CD14-positive monocyte (primary cell): ENCODE results near the gene TTC7B. TPM values are rescaled to one million over a fixed set of nuclear protein-coding genes. Genes with fewer than 3 reads are reported as not detected.

Experiments
- DNase-seq, 3 donors: peaks; one replicate each; pipeline ENCODE4 v3.0.0-alpha.2; 2011 to 2022
- H2AFZ ChIP-seq: 2 replicates; pipeline ENCODE4 v1.6.0; 2012; ENCODE audit warnings: mild to moderate bottlenecking, low read depth, low read length, inconsistent platforms; ENCODE audit not compliant: insufficient read depth, poor library complexity, severe bottlenecking
- H3K27ac ChIP-seq, 2 donors: 1 replicate in 1 of 2; 2 replicates in 1 of 2; pipeline ENCODE4 v1.5.1; 2012 to 2013; ENCODE audit warnings: low read length in 2 of 2, control low read depth in 1 of 2, inconsistent platforms in 1 of 2, low read depth in 1 of 2, mild to moderate bottlenecking in 1 of 2
- H3K27me3 ChIP-seq, 2 donors: one replicate each; pipeline versions ENCODE4 v1.6.0 to v1.6.1; 2011 to 2013; ENCODE audit warnings: low read length in 2 of 2; ENCODE audit not compliant: control insufficient read depth in 2 of 2, insufficient read depth in 2 of 2
- H3K36me3 ChIP-seq, 2 donors: replicated peaks in 1 of 2; 1 replicate in 1 of 2; 2 replicates in 1 of 2; pipeline versions ENCODE4 v1.5.1 to v1.6.1; 2012 to 2013; ENCODE audit warnings: low read length in 2 of 2, control low read depth in 1 of 2, inconsistent platforms in 1 of 2, mild to moderate bottlenecking in 1 of 2; ENCODE audit not compliant: insufficient read depth in 2 of 2, control insufficient read depth in 1 of 2
- H3K4me1 ChIP-seq, 2 donors: 1 replicate in 1 of 2; 2 replicates in 1 of 2; pipeline versions ENCODE4 v1.5.1 to v1.6.1; 2012 to 2013; ENCODE audit warnings: low read length in 2 of 2, control low read depth in 1 of 2, inconsistent platforms in 1 of 2, mild to moderate bottlenecking in 1 of 2, moderate library complexity in 1 of 2; ENCODE audit not compliant: insufficient read depth in 2 of 2, control insufficient read depth in 1 of 2
- H3K4me2 ChIP-seq: replicated peaks from 2 replicates; pipeline ENCODE3; 2012; ENCODE audit warnings: low read length, moderate library complexity, mild to moderate bottlenecking; ENCODE audit not compliant: poor library complexity, severe bottlenecking; ENCODE audit errors: extremely low read depth
- H3K4me3 ChIP-seq, 3 experiments: fragments of 200-600 bp in 1 of 3; sonication (generic) in 1 of 3; replicated peaks in 1 of 3; 1 replicate in 2 of 3; 2 replicates in 1 of 3; pipeline ENCODE4 v1.5.1; 2011 to 2013; ENCODE audit warnings: low read length in 3 of 3, mild to moderate bottlenecking in 3 of 3, control low read depth in 2 of 3, low read depth in 2 of 3, inconsistent platforms in 1 of 3, moderate library complexity in 1 of 3
- H3K79me2 ChIP-seq: 2 replicates; pipeline ENCODE4 v1.6.0; 2012; ENCODE audit warnings: mild to moderate bottlenecking, control low read depth, inconsistent platforms, low read length, moderate library complexity; ENCODE audit not compliant: insufficient read depth
- H3K9ac ChIP-seq: 2 replicates; pipeline ENCODE4 v1.6.0; 2017; ENCODE audit warnings: low read length, mild to moderate bottlenecking; ENCODE audit not compliant: insufficient read depth, poor library complexity, severe bottlenecking
- H3K9me3 ChIP-seq, 2 donors: replicated peaks in 1 of 2; 1 replicate in 1 of 2; 2 replicates in 1 of 2; pipeline versions ENCODE4 v1.5.1 to v1.6.1; 2012 to 2013; ENCODE audit warnings: low read length in 2 of 2, control low read depth in 1 of 2; ENCODE audit not compliant: control insufficient read depth in 1 of 2, insufficient read depth in 1 of 2
- H4K20me1 ChIP-seq: 2 replicates; pipeline ENCODE4 v1.6.0; 2012; ENCODE audit warnings: mild to moderate bottlenecking, low read length, control low read depth, moderate library complexity; ENCODE audit not compliant: insufficient read depth
- H3K27ac Mint-ChIP-seq, 7 donors: one replicate each; pipeline ENCODE4 v1.8.0; 2020; ENCODE audit warnings: mild to moderate bottlenecking in 7 of 7, mixed read lengths in 7 of 7, moderate library complexity in 6 of 7, inconsistent platforms in 2 of 7
- H3K27me3 Mint-ChIP-seq, 3 donors: one replicate each; pipeline ENCODE4 v1.8.0; 2021 to 2022; ENCODE audit warnings: low read depth in 3 of 3, mild to moderate bottlenecking in 3 of 3, mixed read lengths in 3 of 3, moderate library complexity in 3 of 3, inconsistent platforms in 1 of 3
- H3K36me3 Mint-ChIP-seq, 2 donors: one replicate each; pipeline ENCODE4 v1.8.0; 2020; ENCODE audit warnings: mixed read lengths in 2 of 2, inconsistent platforms in 1 of 2, mild to moderate bottlenecking in 1 of 2
- H3K4me1 Mint-ChIP-seq: one replicate; pipeline ENCODE4 v1.8.0; 2020; ENCODE audit warnings: mild to moderate bottlenecking, mixed read lengths
- H3K4me3 Mint-ChIP-seq, 2 donors: one replicate each; pipeline ENCODE4 v1.8.0; 2020; ENCODE audit warnings: mild to moderate bottlenecking in 2 of 2, mixed read lengths in 2 of 2, moderate library complexity in 1 of 2
- H3K9me3 Mint-ChIP-seq, 7 donors: one replicate each; pipeline ENCODE4 v1.8.0; 2020 to 2022; ENCODE audit warnings: mixed read lengths in 7 of 7, mild to moderate bottlenecking in 6 of 7, moderate library complexity in 6 of 7, inconsistent platforms in 2 of 7
- CTCF ChIP-seq: fragments of 200-600 bp; IDR thresholded peaks from one replicate; pipeline ENCODE4 v1.8.0; 2022; ENCODE audit warnings: antibody characterized with exemption, mild to moderate bottlenecking
- WGBS: methylation state at CpG from one replicate; pipeline ENCODE4 v1.1.5; 2013; ENCODE audit warnings: missing lambda C conversion rate; ENCODE audit not compliant: insufficient coverage; 5-methylcytosine and 5-hydroxymethylcytosine counted together
- intact Hi-C, 2 donors: fragments of 100-400 bp; cut with micrococcal nuclease; formaldehyde crosslinking; loops; one replicate each; pipeline versions ENCODE4 v1.15.0 to v1.15.1; 2023
- polyA plus RNA-seq, 3 donors: library from polyadenylated mRNA; depleted of rRNA in 1 of 3; unstranded in 2 of 3; stranded (reverse) in 1 of 3; fragments of 300-500 nt in 2 of 3; fragments of >200 nt in 1 of 3; fragmentation: Illumina TruSeq in 2 of 3; gene quantifications; 1 replicate in 2 of 3; 2 replicates in 1 of 3; pipeline ENCODE4 v1.2.3, GENCODE V29; 2012 to 2021

Gene TTC7B
- polyA plus RNA-seq, 3 donors, result 0.87 to 2.6 (median 1.2) TPM

GRCh38 chr14:90797919-90798318, 18.3 kb downstream of the TTC7B start:
- Histone ChIP-seq H3K27ac (no peak overlapping the region), H3K36me3 (no peaks in the 10 kb centered on the region), H3K79me2 (no peaks in the 10 kb centered on the region), H3K4me1 (peaks cover 20 to 30% of the 10 kb centered on the region in 2 donors), H4K20me1 (no peaks in the 10 kb centered on the region), H3K9ac (no peak overlapping the region), H3K4me3 (no peak overlapping the region), H3K4me2 (no peak overlapping the region), H3K27me3 (no peaks in the 10 kb centered on the region), H3K9me3 (no peaks in the 10 kb centered on the region), H2AFZ (no peak overlapping the region)
- H3K4me3 Mint-ChIP-seq, result no peak overlapping the region
- H3K4me1 Mint-ChIP-seq, result peaks cover 33% of the 10 kb centered on the region
- H3K27me3 Mint-ChIP-seq, result peaks cover 0 to 3% (median 1%) of the 10 kb centered on the region in 3 donors
- no peaks in the 10 kb centered on the region for H3K36me3 Mint-ChIP-seq
- DNase-seq, result no peak
- H3K27ac Mint-ChIP-seq, result peak overlapping the region in 3 of 7 donors; percentile 48 to 62 (median 50)
- intact Hi-C loops, result no loop called here
- 87% methylated on average over 11 of the region's 13 CpGs for WGBS
- no peak for TF ChIP-seq CTCF
- peaks cover 0 to 3% (median 0%) of the 10 kb centered on the region in 7 donors for H3K9me3 Mint-ChIP-seq

GRCh38 chr14:90797451-90797850, 18.8 kb downstream of the TTC7B start:
- Histone ChIP-seq H3K4me2 (no peak overlapping the region), H3K79me2 (no peaks in the 10 kb centered on the region), H3K9me3 (no peaks in the 10 kb centered on the region), H3K27me3 (no peaks in the 10 kb centered on the region), H3K9ac (no peak overlapping the region), H3K4me3 (no peak overlapping the region), H4K20me1 (no peaks in the 10 kb centered on the region), H3K36me3 (no peaks in the 10 kb centered on the region), H3K4me1 (peaks cover 19 to 30% of the 10 kb centered on the region in 2 donors), H3K27ac (no peak overlapping the region), H2AFZ (no peak overlapping the region)
- intact Hi-C loops, result no loop called here
- no peak for TF ChIP-seq CTCF
- DNase-seq, result no peak
- H3K4me1 Mint-ChIP-seq, result peaks cover 31% of the 10 kb centered on the region
- no peak overlapping the region for H3K27ac Mint-ChIP-seq
- H3K9me3 Mint-ChIP-seq, result peaks cover 0 to 3% (median 0%) of the 10 kb centered on the region in 7 donors
- 20% methylated on average over 2 of the region's 3 CpGs for WGBS
- H3K4me3 Mint-ChIP-seq, result no peak overlapping the region
- no peaks in the 10 kb centered on the region for H3K36me3 Mint-ChIP-seq
- H3K27me3 Mint-ChIP-seq, result peaks cover under 1 to 3% (median 1%) of the 10 kb centered on the region in 3 donors
